SH-SY5Y (cell line): Measurements from ENCODE around the gene FUZ.

Experiments used
- GATA2 ChIP-seq: IDR thresholded peaks from 2 replicates; pipeline ENCODE4 v1.6.1; 2011; ENCODE audit warnings: mild to moderate bottlenecking, low read depth, low read length
- GATA3 ChIP-seq: IDR thresholded peaks from 2 replicates; pipeline ENCODE4 v1.6.1; 2011; ENCODE audit warnings: low read depth, mild to moderate bottlenecking, low read length, moderate library complexity

The FUZ gene, protein sequence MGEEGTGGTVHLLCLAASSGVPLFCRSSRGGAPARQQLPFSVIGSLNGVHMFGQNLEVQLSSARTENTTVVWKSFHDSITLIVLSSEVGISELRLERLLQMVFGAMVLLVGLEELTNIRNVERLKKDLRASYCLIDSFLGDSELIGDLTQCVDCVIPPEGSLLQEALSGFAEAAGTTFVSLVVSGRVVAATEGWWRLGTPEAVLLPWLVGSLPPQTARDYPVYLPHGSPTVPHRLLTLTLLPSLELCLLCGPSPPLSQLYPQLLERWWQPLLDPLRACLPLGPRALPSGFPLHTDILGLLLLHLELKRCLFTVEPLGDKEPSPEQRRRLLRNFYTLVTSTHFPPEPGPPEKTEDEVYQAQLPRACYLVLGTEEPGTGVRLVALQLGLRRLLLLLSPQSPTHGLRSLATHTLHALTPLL

DNA sequence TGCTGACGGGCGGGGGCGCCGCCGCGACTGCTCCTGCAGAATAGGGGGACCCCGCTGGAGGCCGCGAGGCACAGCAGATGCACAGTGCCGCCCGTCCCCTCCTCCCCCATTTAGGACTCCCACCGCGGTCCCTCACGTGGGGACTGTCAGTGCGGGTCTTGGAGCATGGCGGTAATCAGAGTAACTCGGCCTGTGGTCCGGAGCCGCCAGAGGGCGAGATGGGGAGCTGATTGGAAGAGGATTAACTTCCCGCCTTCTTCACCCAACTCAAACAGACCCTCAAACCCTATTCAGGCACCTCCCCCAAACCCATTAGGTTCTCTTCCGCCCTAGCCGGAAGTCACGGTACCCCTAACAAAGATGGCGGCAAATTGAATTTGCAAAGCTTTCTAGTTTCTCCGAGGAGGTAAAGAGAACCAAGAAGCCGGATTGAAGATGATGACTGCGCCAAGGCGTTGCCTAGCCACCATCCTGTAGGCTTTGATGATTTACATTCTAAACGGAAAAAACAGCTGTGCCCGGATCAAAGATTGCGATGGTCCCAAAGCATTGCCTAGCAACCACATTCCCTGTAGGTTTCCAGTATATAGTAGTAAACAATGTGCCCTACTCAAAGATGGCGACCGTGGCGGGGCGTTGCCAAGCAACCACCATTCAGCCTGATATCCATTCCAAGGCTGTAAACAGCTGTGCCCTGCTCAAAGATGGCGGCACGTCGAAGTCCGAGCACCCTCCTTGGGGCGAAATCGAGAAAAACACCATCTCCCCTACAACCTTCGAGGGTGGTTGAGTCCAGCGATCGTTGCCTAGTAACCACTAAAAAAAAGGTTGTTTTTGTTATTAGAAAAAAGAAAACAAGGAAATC is at the start of gene FUZ:
TSS of gene FUZ (minus strand) at position 296 of the 865 bp plus-strand sequence. CDS start at position 110, 186 bp downstream.
- peak; percentile 80 for TF ChIP-seq GATA2
- no peak for TF ChIP-seq GATA3

DNA sequence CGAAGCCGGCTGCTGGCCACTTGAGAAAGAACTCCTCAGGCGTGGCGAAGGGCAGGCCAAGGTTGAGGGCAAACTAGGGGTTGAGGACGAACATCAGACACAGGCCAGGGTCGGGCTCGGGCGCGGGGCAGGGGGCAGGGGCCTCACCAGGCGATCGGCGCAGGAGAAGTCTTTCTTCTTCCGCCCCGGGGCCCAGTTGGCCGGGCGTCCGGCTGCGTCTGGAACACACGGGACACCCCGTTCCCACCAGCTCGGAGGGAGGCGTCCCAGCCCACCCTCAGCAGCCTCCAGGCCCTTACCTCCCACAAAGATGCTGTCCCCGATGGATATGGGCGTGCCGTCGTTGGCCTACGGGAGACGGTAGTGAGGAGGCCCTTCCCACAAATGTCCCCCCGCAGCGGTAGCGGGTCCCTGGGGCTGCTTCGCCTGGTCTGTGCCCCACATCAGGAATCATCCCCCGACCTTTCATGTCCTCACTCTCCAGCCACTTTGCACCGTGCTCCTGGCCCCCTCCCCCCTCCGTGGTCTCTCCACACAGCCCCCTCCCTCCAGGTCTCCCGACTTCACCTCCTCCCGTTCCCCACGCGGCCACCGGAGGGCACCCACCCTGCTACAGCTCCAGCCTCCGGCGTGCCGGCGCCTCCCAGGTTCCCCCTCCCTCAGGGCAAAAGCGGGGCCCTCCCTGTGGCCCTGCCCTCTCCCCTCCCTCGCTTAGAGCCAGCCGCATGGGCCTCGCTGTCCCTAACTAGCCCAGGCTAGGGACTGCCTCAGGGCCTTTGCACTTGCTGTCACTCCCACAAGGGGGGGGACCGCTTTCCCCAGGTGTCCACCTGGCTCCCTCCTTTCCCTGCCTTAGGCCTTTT is 49.5 kb upstream of the FUZ start:
- TF ChIP-seq GATA2, result no peak
- no peak for TF ChIP-seq GATA3

DNA sequence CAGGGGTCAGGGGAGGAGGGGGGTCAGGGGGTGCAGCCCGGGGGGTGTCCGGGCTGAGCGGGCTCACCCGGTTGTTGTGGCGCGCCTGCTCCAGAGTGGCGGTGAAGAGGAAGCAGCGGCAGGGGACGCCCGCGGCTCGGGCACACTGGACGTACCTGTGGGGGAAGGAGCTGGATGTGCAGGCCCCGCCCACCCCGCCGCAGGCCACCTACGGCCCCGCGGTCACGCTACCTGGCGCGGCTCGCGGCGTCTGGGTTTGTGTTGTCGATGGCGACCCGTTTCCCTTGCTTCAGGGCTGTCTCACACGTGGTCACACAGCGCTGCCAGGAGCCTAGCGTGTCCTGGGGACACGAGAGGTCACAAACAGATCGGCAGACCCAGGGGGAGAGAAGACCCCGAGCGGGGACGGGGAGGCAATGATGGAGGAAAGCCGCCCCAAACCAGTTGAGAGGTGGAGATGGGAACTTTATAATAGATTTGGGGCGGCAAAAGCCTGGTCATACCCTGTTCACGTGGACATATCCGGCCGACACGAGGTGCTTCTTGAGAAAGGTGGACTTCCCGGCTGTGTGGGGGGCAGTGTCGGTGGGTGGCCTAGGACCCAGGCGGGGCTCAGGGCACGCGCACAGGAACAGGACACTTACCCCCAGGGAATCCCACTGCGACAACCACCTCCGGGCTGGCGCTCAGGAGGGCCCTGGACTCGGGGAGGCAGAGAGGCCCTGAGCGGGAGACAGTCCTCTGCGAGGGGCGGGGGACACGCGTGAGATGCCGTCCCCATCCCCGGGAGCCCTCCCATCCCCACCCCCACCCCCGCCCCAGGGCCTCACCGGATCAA is 48.7 kb upstream of the FUZ start:
- TF ChIP-seq GATA3 (no peak), GATA2 (no peak)

DNA sequence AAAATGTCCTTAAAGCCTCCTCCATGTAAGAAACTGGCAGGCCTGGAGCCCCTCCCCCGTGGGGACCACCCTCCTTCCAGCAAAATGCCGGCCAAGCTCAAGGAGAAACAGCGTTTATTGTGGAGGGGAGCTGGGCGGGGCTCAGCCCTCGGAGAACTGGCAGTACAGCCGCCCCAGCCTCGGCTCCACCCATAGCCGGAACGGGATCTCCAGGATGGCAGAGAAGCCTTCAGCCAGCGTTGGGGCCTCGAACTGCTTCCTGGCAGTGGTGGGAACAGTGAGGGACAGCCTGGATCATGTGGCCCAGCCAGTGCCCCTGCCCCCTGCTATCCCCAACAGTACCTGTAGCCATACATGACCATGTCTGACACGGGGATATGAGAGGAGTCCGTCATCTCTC is 48.0 kb upstream of the FUZ start:
- TF ChIP-seq GATA3, result no peak
- TF ChIP-seq GATA2, result no peak

DNA sequence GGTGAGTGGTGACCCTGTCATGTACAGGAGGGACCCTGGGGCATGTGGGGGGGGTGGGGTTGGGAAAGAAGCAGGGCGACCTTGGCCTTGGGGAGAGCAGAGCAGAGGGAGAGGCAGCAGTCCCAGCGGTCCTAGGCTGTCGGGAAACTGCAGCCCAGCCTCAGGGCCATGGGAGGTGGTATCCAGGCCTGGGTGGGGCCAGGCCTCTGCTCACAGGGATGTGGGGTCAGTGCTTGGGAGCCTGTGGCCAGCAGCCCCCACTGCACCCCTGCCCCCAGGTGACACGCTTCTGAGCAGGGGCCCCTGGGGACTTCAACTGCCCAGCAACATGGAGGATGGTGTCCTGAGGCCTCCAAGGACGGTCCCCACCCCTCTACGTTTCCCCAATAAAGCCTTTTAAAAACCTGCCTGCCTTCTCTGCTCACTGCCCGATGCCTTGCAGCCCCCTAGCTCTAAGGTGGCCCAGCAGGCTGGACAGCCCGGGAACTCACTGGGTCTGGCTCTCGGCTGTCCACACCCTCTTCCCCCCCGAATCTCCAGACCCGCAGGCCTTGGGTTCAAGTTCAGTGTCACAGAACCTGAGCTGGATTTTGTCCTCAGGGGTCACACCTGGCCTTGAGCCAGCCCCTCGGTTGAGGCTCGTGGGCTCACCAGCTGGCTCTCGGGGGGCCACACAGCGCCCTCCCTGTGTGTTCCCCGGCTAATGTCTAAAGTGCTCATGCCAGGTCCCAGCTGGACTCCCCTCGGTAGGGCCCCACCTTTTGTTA is 47.4 kb upstream of the FUZ start:
- no peak for TF ChIP-seq GATA3
- no peak for TF ChIP-seq GATA2

DNA sequence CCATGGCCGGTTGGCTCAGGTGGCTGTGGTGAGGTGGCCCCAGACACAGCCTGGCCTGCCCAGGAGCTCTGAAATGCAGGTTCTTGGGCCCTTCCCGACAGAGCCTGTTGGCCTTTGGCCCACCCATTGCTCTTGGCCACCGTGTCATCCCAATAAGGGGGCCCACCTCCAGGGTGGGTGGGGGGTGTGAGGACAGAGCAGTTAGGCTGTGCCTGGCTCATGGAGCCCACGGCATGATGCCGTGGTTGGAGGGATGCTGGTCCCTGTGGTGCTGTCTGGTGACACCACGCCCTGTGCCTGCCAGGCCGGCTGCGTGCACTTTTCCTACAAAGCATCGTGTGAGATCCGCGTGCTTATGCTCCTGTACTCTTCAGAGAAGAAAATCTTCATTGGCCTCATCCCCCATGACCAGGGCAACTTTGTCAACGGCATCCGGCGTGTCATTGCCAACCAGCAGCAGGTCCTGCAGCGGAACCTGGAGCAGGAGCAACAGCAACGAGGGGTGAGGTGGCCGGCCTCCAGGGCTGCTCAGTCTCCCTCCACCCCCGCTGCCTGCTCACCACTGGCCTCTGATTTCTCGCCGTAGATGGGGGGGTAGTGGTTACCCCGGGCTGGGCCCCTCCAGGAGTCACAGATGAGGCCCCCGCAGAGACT is 46.7 kb upstream of the FUZ start:
- TF ChIP-seq GATA3 (no peak), GATA2 (no peak)

DNA sequence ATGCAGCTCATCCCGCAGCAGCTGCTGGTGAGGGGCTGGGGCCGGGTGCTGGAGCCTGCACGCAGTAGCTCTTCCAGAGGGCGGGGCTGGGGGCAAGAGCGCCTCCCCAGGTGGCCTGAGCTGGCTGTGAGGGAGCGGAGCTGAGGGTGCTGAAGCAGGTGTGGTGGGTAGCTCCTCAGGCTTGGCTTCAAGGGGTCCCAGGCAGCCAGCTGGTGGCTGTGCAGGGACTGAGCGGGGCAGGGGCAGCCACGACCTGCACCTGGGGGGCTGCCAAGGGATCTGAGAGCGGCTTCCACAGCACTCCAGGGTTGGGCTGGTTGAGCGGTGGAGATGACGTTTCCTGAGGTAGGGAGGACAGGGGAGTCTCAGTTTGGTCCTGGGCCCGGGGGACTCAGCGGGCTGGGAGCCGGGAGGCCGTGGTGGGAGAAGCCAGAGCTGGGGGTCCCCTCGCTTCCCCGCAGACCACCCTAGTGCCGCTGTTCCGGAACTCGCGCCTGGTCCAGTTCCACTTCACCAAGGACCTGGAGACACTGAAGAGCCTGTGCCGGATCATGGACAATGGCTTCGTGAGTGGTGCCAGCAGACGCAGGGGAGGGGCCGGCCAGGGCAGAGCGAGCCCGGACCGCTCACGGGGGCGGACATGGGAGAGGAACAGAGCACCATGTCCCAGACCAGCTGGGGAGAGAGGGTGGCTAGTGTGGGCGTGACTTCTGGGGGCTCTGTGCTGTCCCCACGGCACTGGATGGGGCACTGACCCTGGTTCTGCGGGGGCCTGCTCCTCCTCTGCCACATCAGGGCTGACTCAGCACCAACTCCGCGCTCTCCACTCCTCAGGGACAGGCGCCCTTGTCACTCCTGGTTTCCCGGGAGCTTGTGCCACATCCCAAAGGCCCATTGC is 45.2 kb upstream of the FUZ start:
- TF ChIP-seq GATA2 (no peak), GATA3 (no peak)

DNA sequence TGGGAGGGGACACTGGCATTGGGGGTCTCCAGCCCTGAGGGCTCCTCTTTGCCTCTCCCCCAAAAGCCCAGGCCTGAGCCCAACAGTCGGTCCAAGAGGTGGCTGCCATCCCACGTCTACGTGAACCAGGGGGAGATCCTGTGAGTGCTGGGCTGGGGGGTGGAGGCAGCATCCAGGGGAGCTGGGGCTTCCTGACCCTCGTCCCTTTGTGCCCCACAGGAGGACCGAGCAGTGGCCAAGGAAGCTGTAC is 44.7 kb upstream of the FUZ start:
- TF ChIP-seq GATA3 (no peak), GATA2 (no peak)

DNA sequence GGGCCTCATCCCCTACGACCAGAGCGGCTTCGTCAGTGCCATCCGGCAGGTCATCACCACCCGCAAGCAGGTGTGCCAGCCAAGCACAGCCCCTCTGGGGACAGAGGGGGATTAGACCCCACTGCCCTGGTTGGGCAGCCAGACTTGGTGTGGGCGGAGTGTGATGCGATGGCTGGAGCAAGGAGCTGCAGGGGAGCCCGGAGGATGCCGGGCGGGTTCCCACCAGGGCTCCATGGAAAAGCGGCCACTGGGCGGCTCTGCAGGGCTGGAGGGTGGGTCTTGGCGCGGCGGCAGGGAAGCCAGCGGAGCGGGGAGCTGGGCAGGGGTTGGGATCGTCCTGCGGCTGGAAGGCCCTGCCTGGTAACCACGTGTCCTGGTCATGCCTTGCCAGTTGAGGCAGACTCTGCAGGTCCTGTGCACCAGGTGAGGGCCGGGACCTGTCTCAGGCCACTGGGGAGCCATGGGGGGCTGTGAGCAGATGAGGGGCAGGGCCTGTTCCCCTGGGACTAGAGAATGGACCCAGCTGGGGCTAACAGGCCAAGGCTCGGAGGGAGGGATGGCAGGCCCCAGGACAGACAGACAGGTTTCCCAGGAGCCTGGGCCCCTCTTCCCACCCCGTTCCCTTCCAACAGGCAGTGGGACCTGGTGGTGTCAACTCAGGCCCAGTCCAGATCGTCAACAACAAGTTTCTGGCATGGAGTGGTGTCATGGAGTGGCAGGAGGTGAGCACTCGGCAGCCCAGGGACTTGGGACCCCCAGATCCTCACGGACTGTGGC is 44.2 kb upstream of the FUZ start:
- TF ChIP-seq GATA2 (no peak), GATA3 (no peak)

DNA sequence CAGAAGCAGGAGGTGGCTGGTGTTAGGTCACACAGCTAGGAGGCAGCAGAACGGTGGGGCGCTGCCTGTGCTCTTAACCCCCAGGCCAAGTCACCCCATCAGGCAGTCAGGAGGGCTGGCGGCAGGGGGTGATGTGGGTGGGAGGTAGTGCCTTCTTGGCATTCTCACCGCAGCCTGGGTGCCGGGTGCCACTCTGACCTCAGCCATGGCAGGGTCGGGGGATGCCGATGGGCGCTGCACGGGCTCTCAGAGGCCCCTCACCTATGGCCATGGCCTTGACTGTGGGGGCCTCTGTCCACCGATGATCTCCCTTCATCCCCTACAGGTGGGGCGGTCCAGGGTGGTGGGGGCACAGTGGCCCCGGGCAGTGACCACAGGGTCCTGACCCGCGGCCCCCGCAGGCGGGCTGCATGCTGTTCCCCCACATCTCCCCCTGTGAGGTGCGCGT is 43.5 kb upstream of the FUZ start:
- TF ChIP-seq GATA2 (no peak), GATA3 (no peak)
